NB4 (cell line): Measurements from ENCODE around the gene CELF5.

ENCODE experiments used
- DNase-seq: peaks from one replicate; pipeline ENCODE4 v3.0.0; 2010; ENCODE audit warnings: low read depth
- H3K4me3 ChIP-seq: one replicate; pipeline ENCODE4 v1.5.1; 2011; ENCODE audit warnings: mild to moderate bottlenecking, low read depth, low read length, moderate library complexity
- MYC ChIP-seq: IDR thresholded peaks from 2 replicates; pipeline ENCODE4 v1.6.1; 2011; ENCODE audit warnings: low read depth, low read length
- POLR2A ChIP-seq: IDR thresholded peaks from 2 replicates; pipeline ENCODE4 v1.6.1; 2011; ENCODE audit warnings: mild to moderate bottlenecking; ENCODE audit not compliant: insufficient read length; ENCODE audit errors: extremely low read depth
- TF ChIP-seq, protein P1 (sequence below): IDR thresholded peaks from one replicate; pipeline ENCODE4 v1.5.1; 2012; ENCODE audit warnings: low read depth, low read length
- TF ChIP-seq, protein P2 (sequence below): IDR thresholded peaks from 2 replicates; pipeline ENCODE4 v1.6.1; 2011; ENCODE audit warnings: low read depth, low read length

Gene CELF5

DNA sequence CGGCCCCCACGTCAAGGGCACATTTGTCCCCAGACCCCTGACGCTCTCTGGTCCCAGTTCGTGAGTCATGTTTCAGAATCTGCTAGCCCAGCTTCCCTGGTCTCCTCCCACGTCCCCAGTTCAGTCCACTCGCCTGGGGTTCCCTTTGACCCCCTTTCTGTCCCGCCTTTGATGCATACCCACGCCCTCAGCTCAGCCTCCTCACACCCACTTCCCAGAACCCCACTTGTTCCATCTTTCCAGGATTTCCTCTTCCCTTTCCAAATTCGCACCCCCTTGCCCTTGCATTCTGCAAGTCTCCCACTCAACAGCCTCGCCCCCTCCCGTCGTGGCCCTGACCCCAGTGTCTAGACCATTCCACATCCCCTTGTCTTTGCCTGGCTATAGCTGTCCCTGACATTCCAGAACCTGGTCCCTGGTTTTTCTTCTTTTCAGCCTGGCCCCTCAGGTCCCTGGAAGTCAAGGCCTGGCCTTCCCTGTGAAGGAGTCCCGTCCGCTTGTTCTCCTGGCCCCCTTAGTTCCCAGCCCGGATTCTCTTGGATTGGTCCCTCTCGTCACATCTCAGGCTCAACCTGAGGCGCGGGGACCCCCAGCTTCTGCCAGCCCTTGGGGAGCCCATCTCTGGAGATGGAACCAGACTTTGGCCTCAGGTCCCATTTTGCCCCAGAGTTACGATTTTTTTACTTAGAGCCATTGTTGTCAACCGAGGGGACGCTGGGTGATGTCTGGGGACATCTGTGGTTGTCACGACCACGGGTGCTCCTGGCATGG is 37.4 kb upstream of the CELF5 start:
- peak overlapping the region; percentile 80 for H3K4me3 ChIP-seq
- peak; percentile 32 for DNase-seq
- no peak for TF ChIP-seq MYC
- TF ChIP-seq, protein P1, sequence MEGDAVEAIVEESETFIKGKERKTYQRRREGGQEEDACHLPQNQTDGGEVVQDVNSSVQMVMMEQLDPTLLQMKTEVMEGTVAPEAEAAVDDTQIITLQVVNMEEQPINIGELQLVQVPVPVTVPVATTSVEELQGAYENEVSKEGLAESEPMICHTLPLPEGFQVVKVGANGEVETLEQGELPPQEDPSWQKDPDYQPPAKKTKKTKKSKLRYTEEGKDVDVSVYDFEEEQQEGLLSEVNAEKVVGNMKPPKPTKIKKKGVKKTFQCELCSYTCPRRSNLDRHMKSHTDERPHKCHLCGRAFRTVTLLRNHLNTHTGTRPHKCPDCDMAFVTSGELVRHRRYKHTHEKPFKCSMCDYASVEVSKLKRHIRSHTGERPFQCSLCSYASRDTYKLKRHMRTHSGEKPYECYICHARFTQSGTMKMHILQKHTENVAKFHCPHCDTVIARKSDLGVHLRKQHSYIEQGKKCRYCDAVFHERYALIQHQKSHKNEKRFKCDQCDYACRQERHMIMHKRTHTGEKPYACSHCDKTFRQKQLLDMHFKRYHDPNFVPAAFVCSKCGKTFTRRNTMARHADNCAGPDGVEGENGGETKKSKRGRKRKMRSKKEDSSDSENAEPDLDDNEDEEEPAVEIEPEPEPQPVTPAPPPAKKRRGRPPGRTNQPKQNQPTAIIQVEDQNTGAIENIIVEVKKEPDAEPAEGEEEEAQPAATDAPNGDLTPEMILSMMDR = no peak
- no peak for TF ChIP-seq POLR2A
- TF ChIP-seq, protein P2, sequence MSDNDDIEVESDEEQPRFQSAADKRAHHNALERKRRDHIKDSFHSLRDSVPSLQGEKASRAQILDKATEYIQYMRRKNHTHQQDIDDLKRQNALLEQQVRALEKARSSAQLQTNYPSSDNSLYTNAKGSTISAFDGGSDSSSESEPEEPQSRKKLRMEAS = no peak

DNA sequence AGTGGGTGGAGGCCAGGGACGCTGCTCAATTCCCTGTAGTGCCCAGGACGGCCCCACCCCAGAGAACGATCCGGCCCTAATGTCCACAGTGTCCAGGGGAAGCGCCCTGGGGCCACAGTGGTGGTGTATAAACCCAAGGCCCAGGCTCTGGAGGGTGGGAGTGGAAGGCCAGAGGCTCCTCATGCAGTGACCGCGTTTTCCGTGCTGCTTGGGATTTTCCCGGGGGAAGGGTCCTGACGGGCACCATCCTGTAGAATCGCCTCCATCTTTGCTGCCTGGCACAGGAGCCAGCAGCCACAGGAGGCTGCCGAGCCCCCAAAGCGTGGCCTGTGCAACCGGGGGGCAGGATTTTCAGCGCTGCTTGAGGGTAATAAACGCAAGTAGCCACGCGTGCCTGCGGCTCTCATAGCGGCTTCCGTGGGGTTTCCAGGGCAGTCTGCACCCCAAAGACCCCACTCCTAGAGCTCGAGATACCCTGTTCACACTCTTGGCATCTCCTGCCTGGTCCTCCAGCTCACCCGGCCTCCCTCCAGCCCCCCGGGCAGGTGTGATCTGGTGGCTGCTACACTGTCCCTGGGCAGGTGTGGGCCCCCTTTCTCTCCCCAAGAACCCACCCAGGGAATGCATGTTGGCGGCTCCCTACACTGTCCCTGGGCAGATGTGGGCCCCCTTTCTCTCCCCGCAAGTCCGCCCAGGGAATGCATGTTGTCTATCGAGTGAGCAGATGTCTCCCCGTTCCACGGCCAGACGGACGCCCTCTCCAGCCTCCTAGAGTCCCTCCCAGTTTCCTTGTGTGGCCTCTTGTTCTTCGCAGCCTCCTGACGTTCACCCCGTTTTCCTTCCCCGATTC is 36.6 kb upstream of the CELF5 start:
- TF ChIP-seq, protein P1 = no peak
- TF ChIP-seq, protein P2 = no peak
- no peak for TF ChIP-seq MYC
- TF ChIP-seq POLR2A = no peak
- DNase-seq = no peak
- peak overlapping the region; percentile 44 for H3K4me3 ChIP-seq

DNA sequence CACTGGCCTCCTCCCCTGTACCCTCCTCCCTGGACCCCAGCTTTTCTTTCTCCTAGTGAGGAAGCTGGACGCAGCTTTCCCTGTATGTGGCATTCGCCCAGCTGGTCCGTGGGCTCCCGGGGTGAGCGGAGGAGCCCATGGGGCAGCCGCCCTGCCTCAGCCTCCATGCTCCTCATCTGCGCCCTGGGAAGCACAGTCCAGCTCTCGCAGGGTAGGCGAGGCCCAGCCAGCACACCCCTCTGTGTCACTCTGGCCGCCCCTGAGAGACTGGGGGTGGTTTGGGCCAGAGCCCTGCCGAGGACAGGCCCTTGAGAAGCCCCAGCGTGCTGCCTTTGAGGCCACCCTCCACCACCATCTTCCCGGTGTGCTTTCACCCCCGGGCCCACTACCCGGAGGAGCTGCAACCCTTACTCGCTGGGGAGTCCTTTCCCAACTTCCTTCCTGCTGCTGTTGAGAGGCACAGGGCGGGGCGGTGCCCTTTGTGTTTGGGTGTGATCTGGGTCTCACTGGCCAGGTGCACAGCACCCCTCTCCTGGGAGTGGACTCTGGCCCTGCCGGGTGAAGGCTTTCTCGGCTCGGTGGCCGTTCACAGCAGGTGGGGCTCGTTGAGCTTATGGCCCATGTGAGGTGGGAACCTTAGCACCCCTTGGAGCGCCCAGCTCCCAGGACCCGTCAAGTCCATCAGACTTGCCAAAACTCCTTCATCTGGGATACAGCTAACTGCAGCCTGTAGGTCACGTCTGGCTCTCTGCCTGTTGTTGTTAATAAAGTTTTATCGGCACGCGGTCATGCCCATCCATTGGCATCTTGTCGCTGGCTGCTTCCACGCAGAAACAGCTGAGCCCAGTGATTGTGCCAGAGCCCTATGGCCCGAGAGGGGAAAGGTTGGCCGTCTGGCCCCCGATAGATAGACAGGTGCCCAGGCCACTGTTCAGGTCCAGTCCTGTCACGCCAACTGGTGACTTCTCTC is 35.5 kb upstream of the CELF5 start:
- DNase-seq = peak; percentile 70
- TF ChIP-seq MYC (no peak), POLR2A (peak; percentile 36)
- TF ChIP-seq, protein P1 = no peak
- TF ChIP-seq, protein P2 = no peak
- peak overlapping the region; percentile 44 for H3K4me3 ChIP-seq

DNA sequence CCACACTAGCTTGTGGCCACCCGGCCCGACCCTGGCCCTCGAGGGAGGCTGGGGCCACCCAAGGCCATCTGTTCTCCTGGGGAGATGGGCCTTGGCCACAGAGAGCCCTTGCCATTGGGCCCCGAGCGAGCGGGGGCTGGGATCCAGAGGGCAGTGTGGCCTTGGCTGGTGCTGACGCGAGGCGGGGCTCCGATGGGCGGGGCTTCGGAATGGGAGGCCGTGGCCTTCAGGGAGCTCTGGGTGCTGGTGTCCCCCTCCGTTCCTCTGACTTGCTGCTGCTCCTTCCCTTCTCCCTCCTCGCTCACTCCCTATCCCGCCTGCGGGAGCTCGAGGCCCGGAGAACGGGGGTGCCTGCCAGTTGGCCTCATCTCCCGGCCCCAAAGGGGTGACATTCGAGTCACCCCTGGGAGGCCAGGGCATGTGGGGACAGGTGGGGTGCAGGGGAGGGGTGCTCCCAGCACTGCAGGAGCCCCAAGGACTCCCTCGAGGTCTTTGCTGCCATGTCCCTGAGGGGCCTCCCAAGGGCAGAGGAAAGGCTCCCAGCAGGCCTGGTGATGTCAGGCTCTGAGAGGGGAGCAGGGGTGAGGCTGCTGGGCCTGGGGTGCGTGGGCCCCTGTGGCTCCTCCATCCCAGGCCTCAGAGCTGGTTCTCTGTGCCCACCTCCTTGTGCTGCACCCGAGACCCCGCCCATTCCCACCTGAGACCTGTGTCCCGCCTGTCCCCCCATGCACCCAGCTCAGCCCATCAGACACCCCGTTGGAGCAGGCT is 34.6 kb upstream of the CELF5 start:
- TF ChIP-seq, protein P1 = no peak
- TF ChIP-seq, protein P2 = no peak
- no peak overlapping the region for H3K4me3 ChIP-seq
- DNase-seq = no peak

DNA sequence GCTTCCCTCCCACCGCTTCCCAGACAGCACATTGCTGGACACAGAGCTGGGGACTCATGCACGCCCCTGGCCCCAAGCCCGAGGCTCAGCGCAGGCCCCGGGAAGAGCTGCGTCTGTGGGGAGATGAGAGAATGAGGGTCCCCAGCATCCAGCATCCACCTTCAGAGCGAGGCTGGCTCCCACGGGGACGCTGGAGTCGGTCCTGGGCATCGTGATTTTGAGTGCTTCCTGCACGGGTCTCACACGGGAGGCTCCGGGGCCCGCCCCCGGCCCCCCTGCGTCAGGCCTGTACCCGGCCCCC is 34.0 kb upstream of the CELF5 start:
- no peak for DNase-seq
- no peak overlapping the region for H3K4me3 ChIP-seq
- TF ChIP-seq POLR2A = no peak
- no peak for TF ChIP-seq MYC
- TF ChIP-seq, protein P1 = no peak
- TF ChIP-seq, protein P2 = no peak
